Fibroblast of skin of abdomen (primary cell): Measurements from ENCODE around the gene TMEM144.

Experiments
- DNase-seq: peaks from one replicate; pipeline ENCODE4 v3.0.0-alpha.2; 2013

The TMEM144 gene

GRCh38 chr4:158302076-158302866 lies 92.0 kb downstream of the TMEM144 start:
- DNase-seq = peak; percentile 69

DNA sequence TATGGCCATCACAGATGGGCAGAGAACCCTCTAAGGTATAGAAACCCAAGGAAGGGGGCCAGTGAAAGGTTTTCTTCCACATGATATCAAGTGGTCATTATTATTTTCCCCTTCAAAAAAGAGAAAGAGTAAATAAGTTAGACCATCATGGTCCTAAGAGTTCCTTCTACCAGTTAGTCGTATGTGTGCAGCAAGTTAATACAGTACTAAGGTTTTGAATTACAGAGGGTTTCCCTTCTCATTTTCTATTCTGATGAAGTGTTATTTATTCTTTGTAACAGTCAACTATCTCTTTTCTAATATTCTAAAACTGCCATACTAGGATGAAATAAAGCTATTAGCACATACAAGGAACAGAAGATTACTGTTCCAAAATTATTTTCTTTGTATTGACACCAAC lies 94.4 kb downstream of the TMEM144 start:
- DNase-seq = no peak
